ENCODE data around the gene LGI2.

GRCh38 chr4:24963277-24963676 lies 67.5 kb downstream of the LGI2 start:
- no peak for TF ChIP-seq CTCF (IDR thresholded peaks at IDR 0.05)
- TF ChIP-seq POLR2A (IDR thresholded peaks at IDR 0.05), result no peak
- TF ChIP-seq POLR2AphosphoS5 (IDR thresholded peaks at IDR 0.05; ENCODE audit: insufficient read depth in 1 of 2, low read depth in 1 of 2), result no peak

All from vagina (tissue), 2 donors.